HepG2 (cell line): ENCODE results near the gene ANKRD35. TPM values are rescaled to one million over a fixed set of nuclear protein-coding genes. Genes with fewer than 3 reads are reported as not detected.

ENCODE experiments used
- ATAC-seq: fragments of 200-7000 bp; cut with Tn5 transposase; 3 replicates; pipeline ENCODE4 v1.9.1; 2020; ENCODE audit warnings: mild to moderate bottlenecking, moderate library complexity
- BruUV-seq: library from RNA; stranded (reverse); fragments of 400-500 nt; replicated peaks from 2 replicates; lab custom pipeline; 2021; lab: Mats Ljungman, UMichigan
- CTCF ChIA-PET: fragments of 300-600 bp; formaldehyde crosslinking; extraction: SDS; loops from one replicate; lab custom pipeline; 2021; ENCODE audit warnings: low total read pairs, inconsistent platforms, low intra/inter-chr PET ratio; lab: Yijun Ruan, JAX
- POLR2A ChIA-PET: fragments of 350-600 bp; sonication (Branson Sonifier 250); formaldehyde crosslinking; loops from one replicate; lab custom pipeline; 2020; ENCODE audit warnings: antibody characterized with exemption, inconsistent platforms; lab: Yijun Ruan, JAX
- DNase-seq: peaks from one replicate; pipeline ENCODE4 v3.0.0-alpha.2; 2015; ENCODE audit warnings: low spot score
- FAIRE-seq: peaks from 3 replicates; lab custom pipeline; 2011; peaks lifted over from hg19 to GRCh38; lab: Jason Lieb, UNC
- H2AFZ ChIP-seq: one replicate; pipeline ENCODE4 v1.6.1; 2011; ENCODE audit warnings: low read length, inconsistent platforms
- H3K27ac ChIP-seq: fragments of 300-600 bp; 3 replicates; pipeline ENCODE4 v1.8.0; 2011; ENCODE audit warnings: mixed run types, mild to moderate bottlenecking, mixed read lengths, low read length, inconsistent platforms; ENCODE audit not compliant: insufficient read depth; ENCODE audit errors: extremely low read length
- H3K27me3 ChIP-seq, 2 experiments: fragments of 200-600 bp in 1 of 2; 2 replicates in 1 of 2; 3 replicates in 1 of 2; pipeline versions ENCODE4 v1.6.0 to v1.8.0; 2011; ENCODE audit warnings: low read length in 2 of 2, mild to moderate bottlenecking in 2 of 2, moderate library complexity in 2 of 2, inconsistent platforms in 1 of 2; ENCODE audit not compliant: insufficient read depth in 2 of 2, control insufficient read depth in 1 of 2
- H3K36me3 ChIP-seq, 2 experiments: fragments of 200-600 bp in 1 of 2; replicated peaks in 1 of 2; 2 replicates in 1 of 2; 3 replicates in 1 of 2; pipeline versions ENCODE4 v1.5.1 to v1.8.0; 2011; ENCODE audit warnings: low read length in 2 of 2, inconsistent platforms in 1 of 2; ENCODE audit not compliant: insufficient read depth in 2 of 2, control insufficient read depth in 1 of 2
- H3K4me1 ChIP-seq: 2 replicates; pipeline ENCODE4 v1.5.1; 2012; ENCODE audit warnings: low read length, inconsistent platforms; ENCODE audit not compliant: insufficient read depth
- H3K4me2 ChIP-seq: 2 replicates; pipeline ENCODE4 v1.6.0; 2011; ENCODE audit warnings: low read depth, low read length, inconsistent platforms
- H3K4me3 ChIP-seq, 3 experiments: fragments of 200-600 bp in 1 of 3; sonication (generic), shearing (Covaris generic) in 1 of 3; replicated peaks in 1 of 3; 2 replicates each; pipeline ENCODE4 v1.5.1; 2011 to 2016; ENCODE audit warnings: low read length in 3 of 3, inconsistent platforms in 2 of 3, low read depth in 2 of 3, mild to moderate bottlenecking in 2 of 3, control low read depth in 1 of 3, mixed read lengths in 1 of 3; ENCODE audit not compliant: insufficient read depth in 1 of 3
- H3K79me2 ChIP-seq: one replicate; pipeline ENCODE4 v1.6.1; 2011; ENCODE audit warnings: low read length, inconsistent platforms; ENCODE audit not compliant: insufficient read depth
- H3K9ac ChIP-seq: 2 replicates; pipeline ENCODE4 v1.6.0; 2011; ENCODE audit warnings: mild to moderate bottlenecking, low read depth, low read length, inconsistent platforms; ENCODE audit not compliant: insufficient read depth
- H3K9me3 ChIP-seq: 2 replicates; pipeline ENCODE4 v1.5.1; 2012; ENCODE audit warnings: mild to moderate bottlenecking, low read length
- H4K20me1 ChIP-seq: 2 replicates; pipeline ENCODE4 v1.6.0; 2011; ENCODE audit warnings: inconsistent platforms, mild to moderate bottlenecking, low read length, moderate library complexity; ENCODE audit not compliant: insufficient read depth
- ATF7-NPFF ChIP-seq: sonication (generic); formaldehyde crosslinking; IDR thresholded peaks from 2 replicates; pipeline ENCODE4 v1.8.1; 2023; ENCODE audit warnings: mild to moderate bottlenecking, low read depth, missing genetic modification reagents, moderate library complexity
- DR1 ChIP-seq: sonication (generic); formaldehyde crosslinking; IDR thresholded peaks from 2 replicates; pipeline ENCODE4 v1.8.0; 2021; ENCODE audit warnings: mild to moderate bottlenecking, missing genetic modification reagents, inconsistent platforms
- FOXO4 ChIP-seq: sonication (generic); formaldehyde crosslinking; conservative IDR thresholded peaks from 2 replicates; pipeline ENCODE4 v1.8.1; 2023; ENCODE audit warnings: missing genetic modification reagents
- HHEX ChIP-seq: IDR thresholded peaks from 2 replicates; pipeline ENCODE4 v1.6.1; 2016; ENCODE audit warnings: control low read depth
- HOXA5 ChIP-seq: sonication (generic); formaldehyde crosslinking; IDR thresholded peaks from 2 replicates; pipeline ENCODE4 v1.4.0; 2020; ENCODE audit warnings: missing genetic modification reagents
- TEF ChIP-seq: sonication (generic); formaldehyde crosslinking; IDR thresholded peaks from 2 replicates; pipeline ENCODE4 v1.5.0; 2020; ENCODE audit warnings: missing genetic modification reagents
- ZMAT3 ChIP-seq: sonication (generic); formaldehyde crosslinking; conservative IDR thresholded peaks from 2 replicates; pipeline ENCODE4 v1.7.0; 2021; ENCODE audit warnings: missing genetic modification reagents
- ZNF773 ChIP-seq: sonication (generic); formaldehyde crosslinking; IDR thresholded peaks from 2 replicates; pipeline ENCODE4 v1.4.0; 2020; ENCODE audit warnings: missing genetic modification reagents, borderline replicate concordance
- ZNF891 ChIP-seq: sonication (generic); formaldehyde crosslinking; IDR thresholded peaks from 2 replicates; pipeline ENCODE4 v1.5.0; 2020; ENCODE audit warnings: mild to moderate bottlenecking, missing genetic modification reagents
- WGBS: methylation state at CpG from one replicate; pipeline ENCODE4 v1.1.6; 2017; ENCODE audit warnings: low lambda C conversion rate; 5-methylcytosine and 5-hydroxymethylcytosine counted together
- in situ Hi-C: cut with HindIII; loops from 2 replicates; pipeline ENCODE4 v1.10.0; 2017; ENCODE audit warnings: low pct_unique_long_range_greater_than_20kb; ENCODE audit not compliant: extremely low pct_ligation_motif_present
- intact Hi-C: fragments of 100-400 bp; cut with micrococcal nuclease; formaldehyde crosslinking; loops from one replicate; pipeline ENCODE4 v1.10.0; 2022; ENCODE audit not compliant: unreplicated experiment
- polyA plus RNA-seq, 8 experiments: library from polyadenylated mRNA; depleted of rRNA in 3 of 8; stranded (reverse) in 7 of 8; unstranded in 1 of 8; fragments of >200 nt; fragmentation: Illumina TruSeq in 4 of 8; extraction: Trizol in 4 of 8; gene quantifications; 2 replicates each; pipeline versions ENCODE4 v1.2.1 to v1.2.3, GENCODE V29; 2011 to 2016; ENCODE audit warnings: low read depth in 4 of 8, missing spikeins in 1 of 8, mixed read lengths in 1 of 8; ENCODE audit not compliant: insufficient read depth in 1 of 8
- total RNA-seq, 5 experiments: library from RNA; depleted of rRNA; stranded (reverse); fragments of >200 nt; fragmentation: Illumina TruSeq; extraction: Trizol; gene quantifications; 2 replicates each; pipeline ENCODE4 v1.2.3, GENCODE V29; 2016; ENCODE audit warnings: low read depth in 1 of 5
- TF ChIP-seq, protein P1 (sequence below): sonication (generic); formaldehyde crosslinking; IDR thresholded peaks from 2 replicates; pipeline ENCODE4 v1.4.0; 2020; ENCODE audit warnings: low read depth, missing genetic modification reagents

ANKRD35 gene
- total and polyA plus RNA-seq, 2 of the 13 experiments (the other 11 are each of a cell fraction or from before 2014, with no cell fraction given), result 0.02 TPM; not detected in 1

GRCh38 chr1:145901312-145902021 lies 15.8 kb upstream of the ANKRD35 start:
- DNase-seq (no peak), ATAC-seq (peak; percentile 20; the same call in 1 of the 3 replicates), FAIRE-seq (no peak)
- intact Hi-C loops, result no loop called here
- H3K9ac ChIP-seq, result no peak overlapping the region
- WGBS, result 79% methylated on average over 12 of the region's 12 CpGs
- H2AFZ ChIP-seq, result no peak overlapping the region
- CTCF ChIA-PET, result interaction anchor here (2.3 kb wide), 1 partner anchor 9 kb away, joined by 7 read pairs; no protein-coding TSS in a partner anchor
- H3K27ac ChIP-seq, result no peak overlapping the region
- H3K4me3 ChIP-seq, result no peak overlapping the region
- no peaks in the 10 kb centered on the region for H3K79me2 ChIP-seq
- peaks cover 77% of the 10 kb centered on the region for H3K4me1 ChIP-seq
- no peaks in the 10 kb centered on the region for H4K20me1 ChIP-seq
- no TSS peak for BruUV-seq
- no peak overlapping the region for H3K4me2 ChIP-seq
- in situ Hi-C loops, result no loop called here
- H3K36me3 ChIP-seq, result no peaks in the 10 kb centered on the region
- no peaks in the 10 kb centered on the region for H3K9me3 ChIP-seq
- TF ChIP-seq TEF (CRISPR knock-in tag), result no peak
- no peak for TF ChIP-seq ZNF773 (CRISPR knock-in tag)
- TF ChIP-seq, protein P1, sequence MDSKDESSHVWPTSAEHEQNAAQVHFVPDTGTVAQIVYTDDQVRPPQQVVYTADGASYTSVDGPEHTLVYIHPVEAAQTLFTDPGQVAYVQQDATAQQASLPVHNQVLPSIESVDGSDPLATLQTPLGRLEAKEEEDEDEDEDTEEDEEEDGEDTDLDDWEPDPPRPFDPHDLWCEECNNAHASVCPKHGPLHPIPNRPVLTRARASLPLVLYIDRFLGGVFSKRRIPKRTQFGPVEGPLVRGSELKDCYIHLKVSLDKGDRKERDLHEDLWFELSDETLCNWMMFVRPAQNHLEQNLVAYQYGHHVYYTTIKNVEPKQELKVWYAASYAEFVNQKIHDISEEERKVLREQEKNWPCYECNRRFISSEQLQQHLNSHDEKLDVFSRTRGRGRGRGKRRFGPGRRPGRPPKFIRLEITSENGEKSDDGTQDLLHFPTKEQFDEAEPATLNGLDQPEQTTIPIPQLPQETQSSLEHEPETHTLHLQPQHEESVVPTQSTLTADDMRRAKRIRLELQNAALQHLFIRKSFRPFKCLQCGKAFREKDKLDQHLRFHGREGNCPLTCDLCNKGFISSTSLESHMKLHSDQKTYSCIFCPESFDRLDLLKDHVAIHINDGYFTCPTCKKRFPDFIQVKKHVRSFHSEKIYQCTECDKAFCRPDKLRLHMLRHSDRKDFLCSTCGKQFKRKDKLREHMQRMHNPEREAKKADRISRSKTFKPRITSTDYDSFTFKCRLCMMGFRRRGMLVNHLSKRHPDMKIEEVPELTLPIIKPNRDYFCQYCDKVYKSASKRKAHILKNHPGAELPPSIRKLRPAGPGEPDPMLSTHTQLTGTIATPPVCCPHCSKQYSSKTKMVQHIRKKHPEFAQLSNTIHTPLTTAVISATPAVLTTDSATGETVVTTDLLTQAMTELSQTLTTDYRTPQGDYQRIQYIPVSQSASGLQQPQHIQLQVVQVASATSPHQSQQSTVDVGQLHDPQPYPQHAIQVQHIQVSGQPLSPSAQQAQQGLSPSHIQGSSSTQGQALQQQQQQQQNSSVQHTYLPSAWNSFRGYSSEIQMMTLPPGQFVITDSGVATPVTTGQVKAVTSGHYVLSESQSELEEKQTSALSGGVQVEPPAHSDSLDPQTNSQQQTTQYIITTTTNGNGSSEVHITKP, result no peak
- TF ChIP-seq ZMAT3 (CRISPR knock-in tag), result no peak
- TF ChIP-seq HHEX (CRISPR knock-in tag), result no peak
- no peak for TF ChIP-seq DR1
- no peak for TF ChIP-seq HOXA5 (CRISPR knock-in tag)
- TF ChIP-seq ZNF891, result no peak
- no peak for TF ChIP-seq ATF7-NPFF (CRISPR knock-in tag)
- no peak for TF ChIP-seq FOXO4 (CRISPR knock-in tag)
- TF ChIP-seq, all 625 proteins: peak for 0
- POLR2A ChIA-PET, result no interaction called here
- no peaks in the 10 kb centered on the region for H3K27me3 ChIP-seq
